KMS-11 (cell line): ENCODE measurements around the gene DLL1.

Experiments
- H2AFZ ChIP-seq: fragments of 200-600 bp; sonication (generic); 2 replicates; pipeline ENCODE4 v1.6.1; 2016; ENCODE audit warnings: antibody characterized with exemption, mixed run types, low read depth
- H3K27ac ChIP-seq: fragments of 200-600 bp; sonication (generic); 2 replicates; pipeline ENCODE4 v1.6.1; 2016; ENCODE audit warnings: mild to moderate bottlenecking, mixed run types
- H3K27me3 ChIP-seq: fragments of 200-600 bp; sonication (generic); 2 replicates; pipeline ENCODE4 v1.6.1; 2017; ENCODE audit warnings: mild to moderate bottlenecking, low read depth, mixed run types, moderate library complexity; ENCODE audit not compliant: insufficient read depth
- H3K36me3 ChIP-seq: fragments of 200-600 bp; sonication (generic); 2 replicates; pipeline ENCODE4 v1.6.1; 2017; ENCODE audit warnings: mild to moderate bottlenecking, mixed run types; ENCODE audit not compliant: insufficient read depth
- H3K4me1 ChIP-seq: fragments of 200-600 bp; sonication (generic); 2 replicates; pipeline ENCODE4 v1.6.1; 2016; ENCODE audit warnings: mild to moderate bottlenecking, low read depth, mixed run types; ENCODE audit not compliant: poor library complexity, severe bottlenecking
- H3K4me2 ChIP-seq: fragments of 200-600 bp; sonication (generic); 2 replicates; pipeline ENCODE4 v1.7.0; 2016; ENCODE audit warnings: mild to moderate bottlenecking, mixed run types
- H3K4me3 ChIP-seq: fragments of 200-600 bp; sonication (generic); IDR thresholded peaks from 2 replicates; pipeline ENCODE4 v1.6.1; 2017; ENCODE audit warnings: low read depth, low read length, mixed read lengths; ENCODE audit not compliant: insufficient read depth
- H3K79me2 ChIP-seq: fragments of 200-600 bp; sonication (generic); 2 replicates; pipeline ENCODE4 v1.6.1; 2016; ENCODE audit warnings: low read depth, mixed run types; ENCODE audit not compliant: insufficient read depth
- H3K9ac ChIP-seq: fragments of 200-600 bp; sonication (generic); 2 replicates; pipeline ENCODE4 v1.6.1; 2016; ENCODE audit warnings: mild to moderate bottlenecking, mixed run types
- H4K20me1 ChIP-seq: fragments of 200-600 bp; sonication (generic); 2 replicates; pipeline ENCODE4 v1.6.1; 2016; ENCODE audit warnings: mild to moderate bottlenecking, mixed run types; ENCODE audit not compliant: insufficient read depth
- CTCF ChIP-seq: fragments of 200-600 bp; sonication (generic); conservative IDR thresholded peaks from 2 replicates; pipeline ENCODE4 v1.6.1; 2017; ENCODE audit warnings: low read depth, mild to moderate bottlenecking, antibody characterized with exemption, low read length, moderate library complexity, mixed read lengths

The DLL1 gene

GRCh38 chr6:170258407-170258806, 32.5 kb downstream of the DLL1 start:
- H3K4me3 ChIP-seq: no peak overlapping the region
- H3K27me3 ChIP-seq: peaks cover 3% of the 10 kb centered on the region; the same call in 1 of the 2 replicates
- H3K4me2 ChIP-seq: no peak overlapping the region
- H3K27ac ChIP-seq: no peak overlapping the region
- no peak overlapping the region for H3K9ac ChIP-seq
- TF ChIP-seq CTCF: no peak
- no peaks in the 10 kb centered on the region for H4K20me1 ChIP-seq
- H3K79me2 ChIP-seq: no peaks in the 10 kb centered on the region
- no peak overlapping the region for H2AFZ ChIP-seq
- H3K36me3 ChIP-seq: no peaks in the 10 kb centered on the region
- H3K4me1 ChIP-seq: no peaks in the 10 kb centered on the region

GRCh38 chr6:170257376-170257775, 33.5 kb downstream of the DLL1 start:
- TF ChIP-seq CTCF: no peak
- Histone ChIP-seq H2AFZ (no peak overlapping the region), H3K27me3 (peaks cover 3% of the 10 kb centered on the region; the same call in 1 of the 2 replicates), H3K4me2 (no peak overlapping the region), H4K20me1 (no peaks in the 10 kb centered on the region), H3K9ac (no peak overlapping the region), H3K27ac (no peak overlapping the region), H3K4me1 (no peaks in the 10 kb centered on the region), H3K79me2 (no peaks in the 10 kb centered on the region), H3K4me3 (no peak overlapping the region), H3K36me3 (no peaks in the 10 kb centered on the region)

- no peak overlapping the region for H3K9ac ChIP-seq
- no peak overlapping the region for H3K4me2 ChIP-seq
- H3K27me3 ChIP-seq: peaks cover 3% of the 10 kb centered on the region; the same call in 1 of the 2 replicates
- H4K20me1 ChIP-seq: no peaks in the 10 kb centered on the region
- H3K27ac ChIP-seq: no peak overlapping the region
- no peaks in the 10 kb centered on the region for H3K36me3 ChIP-seq
- no peak overlapping the region for H3K4me3 ChIP-seq
- no peak overlapping the region for H2AFZ ChIP-seq
- H3K4me1 ChIP-seq: no peaks in the 10 kb centered on the region
- no peak for TF ChIP-seq CTCF
- no peaks in the 10 kb centered on the region for H3K79me2 ChIP-seq
Measured at GRCh38 chr6:170256641-170257040, 34.2 kb downstream of the DLL1 start.

GRCh38 chr6:170255426-170256125, 35.3 kb downstream of the DLL1 start:
- H2AFZ ChIP-seq: no peak overlapping the region
- no peak overlapping the region for H3K4me3 ChIP-seq
- no peaks in the 10 kb centered on the region for H3K79me2 ChIP-seq
- H3K36me3 ChIP-seq: no peaks in the 10 kb centered on the region
- no peaks in the 10 kb centered on the region for H3K4me1 ChIP-seq
- peaks cover 3% of the 10 kb centered on the region; the same call in 1 of the 2 replicates for H3K27me3 ChIP-seq
- no peaks in the 10 kb centered on the region for H4K20me1 ChIP-seq
- H3K27ac ChIP-seq: no peak overlapping the region
- no peak overlapping the region for H3K9ac ChIP-seq
- TF ChIP-seq CTCF: no peak
- no peak overlapping the region for H3K4me2 ChIP-seq
